DND-41 (cell line): Measurements from ENCODE around the gene MAPKBP1.

ENCODE experiments used
- CTCF ChIP-seq: IDR thresholded peaks from 2 replicates; pipeline ENCODE4 v1.5.1; 2012; ENCODE audit warnings: borderline replicate concordance, low read length, moderate library complexity, mild to moderate bottlenecking; ENCODE audit not compliant: poor library complexity, severe bottlenecking; ENCODE audit errors: extremely low read depth
- EZH2 ChIP-seq: IDR thresholded peaks from 3 replicates; pipeline ENCODE4 v1.6.1; 2012; ENCODE audit warnings: borderline replicate concordance, low read depth, mild to moderate bottlenecking, moderate library complexity, low read length, inconsistent platforms; ENCODE audit not compliant: severe bottlenecking

- TF ChIP-seq CTCF (no peak), EZH2 (no peak)
Observed at GRCh38 chr15:41847206-41847605, 72.9 kb downstream of the MAPKBP1 start.
